Activated CD4-positive, alpha-beta T cell treated with anti-CD3 and anti-CD28 coated beads, Interleukin-2, amount 50 U/mL, for 1 hour (primary cell): Measurements from ENCODE around the gene GATA6.
"Not testable (repeated sequence)": the region's sequence is repeated elsewhere in the genome, so short reads cannot be mapped to it uniquely, and the experiment has no call there.

Source experiments
- DNase-seq: peaks from one replicate; pipeline ENCODE4 v3.0.0-alpha.2; 2020

The GATA6 gene

GRCh38 chr18:22184573-22184972 is 15.2 kb downstream of the GATA6 start:
- DNase-seq = not testable (repeated sequence)

- no peak for DNase-seq
These were observed 15.9 kb downstream of the GATA6 start for GRCh38 chr18:22185273-22185672.

DNA sequence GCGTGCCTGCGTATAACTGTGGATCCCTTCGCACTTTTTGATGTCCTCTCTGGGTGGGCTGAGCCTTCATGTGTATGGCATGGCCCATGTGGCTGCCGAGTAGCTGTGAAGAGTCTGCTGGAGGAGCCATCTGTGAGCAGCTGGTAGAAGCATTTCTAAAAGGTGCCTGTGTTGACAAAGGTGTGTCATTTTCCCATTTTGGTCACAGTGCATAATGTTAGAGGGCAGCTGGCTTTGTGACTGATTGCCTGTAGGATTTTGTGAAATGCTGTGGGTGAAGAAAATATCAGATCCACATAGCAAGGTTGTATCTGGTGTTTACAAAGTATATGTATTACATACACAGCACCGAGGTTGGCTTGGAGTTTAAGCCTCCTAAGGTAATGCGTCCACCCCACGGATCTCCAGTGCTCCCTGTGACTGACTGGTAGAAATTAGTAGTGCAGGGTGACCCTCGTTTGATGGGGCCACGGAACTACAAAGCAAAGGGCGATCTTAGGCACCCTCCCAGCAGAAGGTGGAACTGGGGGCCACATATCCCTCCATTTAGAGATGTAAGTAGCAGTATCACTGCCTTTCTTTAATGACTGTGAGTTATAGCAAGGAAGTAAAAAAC is 16.5 kb downstream of the GATA6 start:
- no peak for DNase-seq

DNA sequence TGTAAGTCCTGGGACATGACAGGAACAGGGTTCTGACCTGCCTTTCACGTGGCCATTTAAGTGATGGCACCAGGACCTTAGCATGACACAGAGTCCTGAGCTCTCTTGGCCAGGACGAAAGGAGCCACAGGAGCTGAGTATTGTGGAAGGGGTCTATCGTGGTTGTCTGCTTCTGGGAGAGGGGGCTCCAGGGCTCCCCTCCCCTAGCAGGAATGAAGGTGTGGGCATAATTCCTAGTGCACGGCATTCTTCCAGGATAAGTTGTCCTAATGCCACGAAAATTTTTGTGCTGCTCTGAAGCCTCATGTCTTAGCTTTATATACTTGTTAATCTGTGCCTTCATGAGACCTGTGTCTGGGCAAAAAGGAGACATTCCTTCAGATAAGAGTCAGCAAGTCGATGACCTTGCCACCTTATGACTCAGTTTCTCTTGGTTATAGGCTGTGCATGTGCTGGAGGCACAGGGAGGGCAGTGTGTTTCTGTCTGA is 17.1 kb downstream of the GATA6 start:
- no peak for DNase-seq

DNA sequence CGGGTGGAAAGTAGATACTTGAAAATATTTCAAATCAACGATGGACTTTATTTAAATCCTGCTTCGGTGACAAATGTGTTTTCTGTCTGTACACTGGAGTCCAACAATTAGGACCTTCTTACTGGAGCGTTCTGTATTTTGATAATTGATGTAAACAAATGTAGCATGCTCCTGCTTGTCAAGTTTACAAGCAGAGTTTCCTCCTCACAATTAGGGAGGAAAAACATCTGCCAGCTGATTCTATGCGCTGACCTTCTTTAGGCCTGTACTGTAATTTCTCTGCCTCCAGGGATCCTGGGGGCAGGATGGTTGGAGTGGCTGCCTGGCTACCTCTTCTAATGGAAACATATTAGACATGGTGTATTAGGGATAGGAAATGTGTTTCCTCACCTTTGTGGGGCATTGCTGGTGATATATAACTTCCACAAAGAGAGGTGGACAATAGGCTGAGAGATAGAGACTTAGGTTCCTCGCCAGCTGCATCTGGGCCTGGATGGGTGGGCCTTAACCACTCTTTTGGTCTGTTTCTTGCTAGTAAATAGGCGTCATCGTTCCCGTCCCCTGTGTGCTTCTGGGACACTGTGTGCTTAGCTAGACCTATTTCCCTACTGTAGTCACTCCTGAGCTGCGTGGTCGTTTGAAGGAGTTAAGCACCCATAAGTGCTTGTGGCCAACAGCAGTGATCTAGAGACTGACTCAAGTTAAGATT is 19.3 kb downstream of the GATA6 start:
- no peak for DNase-seq

- DNase-seq = no peak
These were observed 20.2 kb downstream of the GATA6 start for GRCh38 chr18:22189449-22190166.

DNA sequence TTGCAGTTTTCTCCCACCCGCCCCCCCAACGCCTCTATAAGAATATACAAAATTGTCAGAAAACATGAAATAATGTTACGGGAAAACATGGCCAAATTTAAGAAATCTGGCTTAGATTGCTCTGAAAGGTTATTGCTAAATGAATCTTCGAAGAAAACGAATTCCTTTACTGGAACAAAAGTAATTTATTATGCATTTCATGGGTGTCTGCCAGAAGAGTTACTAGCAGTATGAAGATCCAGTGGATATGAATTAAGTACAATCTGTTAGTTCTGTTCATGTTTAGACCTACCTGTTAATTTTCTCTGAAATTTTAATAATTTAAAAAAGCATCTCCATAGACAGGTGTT is 21.9 kb downstream of the GATA6 start:
- DNase-seq = no peak

DNA sequence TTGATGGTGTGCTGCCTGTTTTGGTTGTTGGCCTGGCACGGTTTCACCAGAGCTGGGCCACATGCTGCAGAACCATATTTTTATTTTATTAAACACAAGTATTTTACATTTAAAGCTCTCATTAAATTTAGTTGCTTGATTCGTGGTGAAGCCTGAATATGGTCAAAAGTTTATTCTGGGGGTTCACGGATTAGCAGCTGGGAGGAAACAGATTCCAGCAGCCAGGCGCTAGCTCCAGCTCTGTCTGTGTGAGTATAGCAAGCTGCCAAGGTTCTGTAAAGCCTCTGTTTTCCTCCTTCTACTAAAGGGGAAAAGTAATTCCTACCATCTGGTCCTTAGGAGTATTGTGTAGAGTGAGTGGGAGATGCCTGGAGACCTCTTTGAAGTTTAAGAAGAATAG is 22.5 kb downstream of the GATA6 start:
- DNase-seq = no peak

DNA sequence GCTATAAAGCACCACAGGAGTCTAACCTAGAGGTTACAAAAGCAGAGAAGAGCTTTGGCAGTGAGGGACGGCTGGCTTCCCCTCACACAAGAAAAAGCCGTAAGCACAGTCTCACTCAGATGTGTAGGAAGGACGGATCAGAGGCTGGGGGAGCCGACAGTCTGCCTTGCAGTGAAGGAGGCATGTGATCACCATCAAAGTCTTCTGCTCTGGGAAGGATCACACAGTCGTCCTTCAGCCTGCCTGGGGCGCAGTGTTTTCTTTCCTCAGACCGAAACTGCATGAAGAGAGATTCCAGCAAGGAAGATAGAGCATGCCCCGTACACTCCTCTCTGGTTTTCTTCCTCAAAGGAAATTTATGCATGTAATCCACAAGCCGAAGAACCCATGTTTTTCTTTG is 24.1 kb downstream of the GATA6 start:
- no peak for DNase-seq

DNA sequence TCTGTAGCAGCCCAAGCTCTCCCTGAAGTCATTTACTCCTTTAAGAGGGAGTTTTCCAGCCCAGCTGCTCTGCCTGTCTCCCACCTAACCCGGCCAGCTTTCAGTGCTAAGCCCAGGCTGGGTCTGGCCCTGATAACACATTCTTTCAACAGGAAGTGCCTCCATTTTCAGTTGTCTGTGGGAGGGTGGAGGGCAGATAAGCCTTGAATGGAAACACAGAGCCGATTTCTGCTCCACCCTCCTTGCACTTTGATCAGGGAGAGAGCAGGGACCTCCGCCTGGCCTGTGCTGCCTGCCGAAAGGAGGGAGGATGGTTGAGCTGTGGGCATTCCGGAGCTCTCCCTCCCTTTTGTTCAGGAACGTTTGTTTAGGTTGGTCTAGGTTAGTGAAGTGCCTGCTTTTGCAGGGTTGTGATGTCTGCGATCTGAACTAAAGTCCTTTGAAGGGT is 24.8 kb downstream of the GATA6 start:
- DNase-seq = no peak

- DNase-seq = no peak
These were observed 25.7 kb downstream of the GATA6 start for GRCh38 chr18:22195052-22195451.

DNA sequence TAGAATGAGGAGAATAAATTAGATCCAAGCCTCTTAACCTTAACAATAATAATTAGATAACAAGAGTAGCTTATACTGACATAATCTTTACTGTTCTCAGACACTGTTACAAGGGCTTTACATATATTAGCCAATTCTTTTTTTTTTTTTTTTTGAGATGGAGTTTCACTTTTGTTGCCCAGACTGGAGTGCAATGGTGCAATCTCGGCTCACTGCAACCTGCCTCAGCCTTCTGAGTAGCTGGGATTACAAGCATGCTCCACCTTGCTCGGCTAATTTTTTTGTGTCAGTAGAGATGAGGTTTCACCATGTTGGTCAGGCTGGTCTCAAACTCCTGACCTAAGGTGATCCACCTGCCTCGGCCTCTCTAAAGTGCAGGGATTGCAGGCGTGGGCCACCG is 27.6 kb downstream of the GATA6 start:
- not testable (repeated sequence) for DNase-seq

DNA sequence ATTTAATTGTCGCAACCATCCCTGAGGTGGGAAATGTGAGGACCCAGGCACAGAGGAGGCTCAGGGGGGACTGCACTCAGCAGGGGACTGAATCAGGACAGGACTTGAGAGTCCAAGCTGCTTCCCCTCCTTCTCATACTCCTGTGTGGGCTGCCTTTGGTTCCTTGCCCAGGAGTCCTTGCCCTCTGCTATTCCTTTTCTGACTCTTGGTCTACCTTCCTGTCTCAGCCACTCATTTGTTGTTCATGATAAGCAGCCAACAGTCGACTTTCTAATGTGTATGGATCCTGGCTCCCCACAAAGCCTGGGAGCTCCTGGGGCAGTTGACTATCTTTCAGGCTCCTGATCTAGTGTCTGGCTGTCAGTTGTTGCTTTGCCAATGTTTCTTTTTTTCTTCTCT is 28.3 kb downstream of the GATA6 start:
- no peak for DNase-seq

- no peak for DNase-seq
These were observed 28.8 kb downstream of the GATA6 start for GRCh38 chr18:22198163-22198562.

GRCh38 chr18:22199005-22199404 is 29.6 kb downstream of the GATA6 start:
- DNase-seq = no peak

- DNase-seq = no peak
These were observed 31.3 kb downstream of the GATA6 start for GRCh38 chr18:22200611-22201225.

- DNase-seq = no peak
These were observed 33.6 kb downstream of the GATA6 start for GRCh38 chr18:22203035-22203434.

DNA sequence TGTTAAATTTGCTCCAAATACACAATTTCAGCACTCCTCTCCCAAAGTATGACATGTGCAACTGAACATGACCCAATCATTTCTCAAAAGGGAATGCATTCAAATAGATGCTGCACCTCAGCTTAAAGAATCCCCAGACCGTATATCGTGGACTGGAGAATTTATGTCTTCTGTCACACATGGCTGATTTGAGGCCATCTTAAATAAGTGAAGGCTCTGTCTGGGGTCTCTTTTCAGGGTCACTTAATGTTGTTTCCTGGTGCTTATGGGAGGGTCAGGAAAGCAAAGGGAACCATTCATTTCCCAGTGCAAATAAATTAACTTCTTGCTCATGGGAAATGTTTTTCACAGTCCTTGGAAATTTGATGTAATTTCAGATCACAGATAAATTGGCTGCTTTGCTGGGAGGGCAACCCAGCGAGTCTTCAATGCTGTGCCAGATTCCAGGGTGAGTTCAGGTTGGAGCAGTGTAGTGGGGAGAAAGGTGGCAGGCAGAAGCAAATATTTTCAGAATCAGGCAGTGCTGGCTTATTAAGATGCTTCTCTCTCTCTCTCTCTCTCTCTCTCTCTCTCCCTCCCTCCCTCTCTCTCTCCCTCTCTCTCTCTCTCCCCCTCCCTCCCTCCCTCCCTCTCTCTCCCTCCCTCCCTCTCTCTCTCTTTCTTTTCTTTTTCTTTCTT is 34.3 kb downstream of the GATA6 start:
- DNase-seq = no peak

GRCh38 chr18:22204214-22204536 is 34.8 kb downstream of the GATA6 start:
- DNase-seq = no peak

GRCh38 chr18:22204996-22205395 is 35.6 kb downstream of the GATA6 start:
- DNase-seq = no peak

DNA sequence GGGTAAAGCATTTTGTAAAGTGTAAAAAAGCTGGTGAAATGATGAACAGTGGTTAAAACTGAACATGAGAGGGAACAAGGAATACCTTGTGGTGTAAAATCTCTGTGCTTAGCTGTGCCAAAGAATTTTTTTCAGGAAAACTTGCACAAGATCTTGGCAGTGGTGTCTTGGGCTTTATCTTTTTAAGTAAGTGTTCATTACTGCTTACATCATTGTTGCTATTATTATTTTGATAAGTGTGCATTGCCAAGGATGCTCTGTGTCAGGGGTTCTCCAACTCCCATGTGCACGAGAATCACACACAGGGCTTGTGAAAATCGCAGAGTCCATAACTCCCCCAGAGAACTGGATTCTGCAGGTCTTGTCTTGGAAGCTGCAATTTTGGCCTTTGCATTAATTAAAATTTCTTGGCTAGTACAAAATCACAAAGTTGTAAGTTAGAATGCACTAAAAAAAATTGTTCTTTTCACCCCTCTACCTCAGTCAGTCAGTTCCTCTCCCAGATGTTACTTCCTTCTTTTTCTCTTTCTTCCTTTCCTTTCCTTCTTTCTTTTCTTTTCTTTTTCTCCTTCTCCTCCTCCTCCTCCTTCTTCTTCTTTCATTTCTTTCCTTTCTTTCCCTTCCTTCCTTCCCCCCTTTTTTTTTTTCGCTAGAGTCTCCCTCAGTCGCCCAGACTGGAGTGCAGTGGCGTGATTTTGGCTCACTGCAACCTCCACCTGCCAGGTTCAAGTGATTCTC is 37.8 kb downstream of the GATA6 start:
- DNase-seq = no peak

DNA sequence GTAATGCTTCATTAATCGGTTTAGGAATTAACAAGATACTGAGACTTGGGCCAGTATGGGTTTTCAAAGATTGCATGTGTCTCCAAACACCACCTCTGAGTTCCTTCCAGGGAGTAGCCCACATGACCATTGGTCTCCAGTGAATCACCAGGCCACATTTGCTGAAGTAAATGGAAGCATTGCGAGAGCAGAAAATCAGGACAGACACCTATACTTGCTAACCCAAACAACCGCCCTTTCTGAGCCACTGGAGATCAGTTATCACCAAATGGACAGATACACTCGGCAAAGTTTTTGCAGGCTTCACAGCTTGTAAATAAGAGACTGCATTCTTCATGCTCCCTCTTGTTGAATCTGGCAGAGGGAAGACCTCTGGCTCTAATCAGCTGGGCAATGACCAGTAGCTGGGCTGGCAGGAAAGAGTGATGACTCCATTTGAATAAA is 40.9 kb downstream of the GATA6 start:
- no peak for DNase-seq
